RWPE2 (cell line): ENCODE data around the gene ITPR1.

Experiments
- ATAC-seq: fragments of 200-7000 bp; cut with Tn5 transposase; 3 replicates; pipeline ENCODE4 v1.9.1; 2021; ENCODE audit warnings: low read depth
- DNase-seq: peaks from one replicate; pipeline ENCODE4 v3.0.0-alpha.2; 2020; ENCODE audit warnings: low spot score
- H3K27ac ChIP-seq: fragments of 450-650 bp; 2 replicates; pipeline ENCODE4 v1.5.1; 2017; ENCODE audit warnings: mild to moderate bottlenecking; ENCODE audit not compliant: poor library complexity, severe bottlenecking
- H3K27me3 ChIP-seq: fragments of 250-450 bp; sonication (Bioruptor Pico); 2 replicates; pipeline ENCODE4 v1.5.1; 2021; ENCODE audit warnings: mild to moderate bottlenecking, moderate library complexity; ENCODE audit not compliant: insufficient read depth, poor library complexity, severe bottlenecking
- H3K36me3 ChIP-seq: fragments of 250-450 bp; sonication (Bioruptor Pico); 2 replicates; pipeline ENCODE4 v1.5.1; 2020; ENCODE audit warnings: low read depth, mild to moderate bottlenecking, moderate library complexity
- H3K4me1 ChIP-seq: fragments of 250-450 bp; sonication (Bioruptor Pico); 2 replicates; pipeline ENCODE4 v1.5.1; 2021; ENCODE audit warnings: mild to moderate bottlenecking, moderate library complexity; ENCODE audit not compliant: insufficient read depth, poor library complexity, severe bottlenecking
- H3K4me3 ChIP-seq: fragments of 250-450 bp; sonication (Bioruptor Pico); 2 replicates; pipeline ENCODE4 v1.5.1; 2021; ENCODE audit warnings: mild to moderate bottlenecking, moderate library complexity; ENCODE audit not compliant: severe bottlenecking
- H3K9me3 ChIP-seq: fragments of 250-450 bp; sonication (Bioruptor Pico); 2 replicates; pipeline ENCODE4 v1.5.1; 2021; ENCODE audit warnings: mild to moderate bottlenecking, moderate library complexity; ENCODE audit not compliant: severe bottlenecking
- CTCF ChIP-seq: fragments of 450-650 bp; IDR thresholded peaks from one replicate; pipeline ENCODE4 v1.5.1; 2017; ENCODE audit warnings: mild to moderate bottlenecking, moderate library complexity; ENCODE audit not compliant: poor library complexity, severe bottlenecking

ITPR1 gene

GRCh38 chr3:4818986-4819693 lies 326.0 kb downstream of the ITPR1 start:
- no peak overlapping the region for H3K4me3 ChIP-seq
- no peaks in the 10 kb centered on the region for H3K36me3 ChIP-seq
- H3K4me1 ChIP-seq = no peaks in the 10 kb centered on the region
- TF ChIP-seq CTCF = no peak
- peaks cover 6% of the 10 kb centered on the region for H3K9me3 ChIP-seq
- DNase-seq = no peak
- no peak overlapping the region for H3K27ac ChIP-seq
- no peak for ATAC-seq
- no peaks in the 10 kb centered on the region for H3K27me3 ChIP-seq

- H3K4me3 ChIP-seq = no peak overlapping the region
- TF ChIP-seq CTCF = no peak
Measured at GRCh38 chr3:4819746-4820145, 326.6 kb downstream of the ITPR1 start.

GRCh38 chr3:4820296-4821121 lies 327.4 kb downstream of the ITPR1 start:
- ATAC-seq = no peak
- Histone ChIP-seq H3K27me3 (no peaks in the 10 kb centered on the region), H3K4me3 (no peak overlapping the region), H3K9me3 (peaks cover 6% of the 10 kb centered on the region), H3K27ac (no peak overlapping the region), H3K4me1 (peaks cover 12% of the 10 kb centered on the region), H3K36me3 (no peaks in the 10 kb centered on the region)
- no peak for TF ChIP-seq CTCF
- DNase-seq = no peak

More at GRCh38 chr3:4819746-4820145, 326.6 kb downstream of the ITPR1 start:
- ATAC-seq (no peak), DNase-seq (no peak)
- Histone ChIP-seq H3K9me3 (peaks cover 6% of the 10 kb centered on the region), H3K36me3 (no peaks in the 10 kb centered on the region), H3K27me3 (no peaks in the 10 kb centered on the region), H3K27ac (no peak overlapping the region), H3K4me1 (peaks cover 4% of the 10 kb centered on the region)

GRCh38 chr3:4821338-4821737 lies 328.2 kb downstream of the ITPR1 start:
- TF ChIP-seq CTCF = no peak
- Histone ChIP-seq H3K27me3 (no peaks in the 10 kb centered on the region), H3K27ac (no peak overlapping the region), H3K9me3 (peaks cover 6% of the 10 kb centered on the region), H3K4me3 (no peak overlapping the region), H3K4me1 (peaks cover 20% of the 10 kb centered on the region), H3K36me3 (no peaks in the 10 kb centered on the region)
- no peak for ATAC-seq
- DNase-seq = no peak
